Stomach (tissue), 9 donors: ENCODE results near the gene SMIM14. TPM values are rescaled to one million over a fixed set of nuclear protein-coding genes. Genes with fewer than 3 reads are reported as not detected.

Source experiments
- DNase-seq, 2 donors: peaks; one replicate each; pipeline versions ENCODE4 v3.0.0 to v3.0.0-alpha.2; 2013 to 2019
- H3K27ac ChIP-seq, 5 donors: fragments of 200-600 bp in 4 of 5; sonication (generic) in 4 of 5; one replicate each; pipeline ENCODE4 v1.5.1; 2013 to 2019; ENCODE audit warnings: mild to moderate bottlenecking in 1 of 5, moderate library complexity in 1 of 5
- H3K27me3 ChIP-seq, 3 donors: fragments of 200-600 bp; sonication (generic); one replicate each; pipeline ENCODE4 v1.5.1; 2017 to 2019; ENCODE audit warnings: mixed run types in 1 of 3
- H3K36me3 ChIP-seq, 4 donors: fragments of 200-600 bp; sonication (generic); 1 replicate in 3 of 4; 2 replicates in 1 of 4; pipeline ENCODE4 v1.5.1; 2016 to 2019
- H3K4me1 ChIP-seq, 4 donors: fragments of 200-600 bp; sonication (generic); one replicate each; pipeline ENCODE4 v1.5.1; 2016 to 2019
- H3K4me3 ChIP-seq, 4 donors: fragments of 200-600 bp; sonication (generic) in 3 of 4; one replicate each; pipeline ENCODE4 v1.5.1; 2016 to 2019; ENCODE audit warnings: mild to moderate bottlenecking in 1 of 4
- H3K9me3 ChIP-seq, 4 donors: fragments of 200-600 bp; sonication (generic); one replicate each; pipeline ENCODE4 v1.5.1; 2016 to 2019
- EP300 ChIP-seq: sonication (generic); formaldehyde crosslinking; IDR thresholded peaks from one replicate; pipeline ENCODE4 v1.6.1; 2017; ENCODE audit warnings: antibody characterized with exemption
- POLR2A ChIP-seq, 4 donors: fragments of 450-650 bp; IDR thresholded peaks; one replicate each; pipeline ENCODE4 v1.6.1; 2016; ENCODE audit warnings: antibody characterized with exemption in 4 of 4, control low read depth in 2 of 4, mild to moderate bottlenecking in 1 of 4, moderate library complexity in 1 of 4
- POLR2AphosphoS5 ChIP-seq, 3 donors: sonication (generic); formaldehyde crosslinking; IDR thresholded peaks; one replicate each; pipeline ENCODE4 v1.6.1; 2016; ENCODE audit warnings: antibody characterized with exemption in 3 of 3
- WGBS, 5 donors: extraction: QIAGEN DNeasy Blood & Tissue Kit in 3 of 5; methylation state at CpG; one replicate each; pipeline versions ENCODE4 v1.1.5 to v1.1.7; 2013 to 2018; 5-methylcytosine and 5-hydroxymethylcytosine counted together
- intact Hi-C: fragments of 100-400 bp; cut with DNase I; formaldehyde crosslinking; loops from one replicate; pipeline ENCODE4 v1.15.1; 2023; ENCODE audit warnings: low total_unique reads
- polyA plus RNA-seq, 3 donors: library from polyadenylated mRNA; stranded (reverse); fragments of 200-250 nt; gene quantifications; one replicate each; pipeline ENCODE4 v1.2.3, GENCODE V29; 2013
- total RNA-seq, 5 donors: library from RNA; depleted of rRNA; stranded (reverse); fragments of >200 nt; gene quantifications; one replicate each; pipeline versions ENCODE4 v1.1.0 to v1.2.3, GENCODE V29; 2014 to 2016
- TF ChIP-seq, protein P1 (sequence below), 7 experiments: fragments of 450-650 bp in 4 of 7; fragments of 200-600 bp in 3 of 7; sonication (generic) in 3 of 7; IDR thresholded peaks; one replicate each; pipeline ENCODE4 v1.5.1; 2016 to 2019; ENCODE audit warnings: antibody characterized with exemption in 7 of 7, control low read depth in 2 of 7, mild to moderate bottlenecking in 1 of 7
- donor health status: healthy with polysubstance abuse.
- donor health status: Bipolar disorder and iron deficiency.
- donor health status: healthy.

The SMIM14 gene
- total and polyA plus RNA-seq, 8 donors: 11.1 to 83.6 (median 32.7) TPM

- Histone ChIP-seq H3K4me1 (peaks cover 23 to 78% (median 44%) of the 10 kb centered on the region in 4 donors), H3K27ac (peak overlapping the region; percentile 23 to 83 (median 59)), H3K36me3 (peaks cover 0 to 19% (median 14%) of the 10 kb centered on the region in 4 donors), H3K27me3 (no peaks in the 10 kb centered on the region), H3K9me3 (no peaks in the 10 kb centered on the region), H3K4me3 (no peak overlapping the region)
- intact Hi-C loops: no loop called here
- TF ChIP-seq POLR2AphosphoS5 (IDR thresholded peaks at IDR 0.05): peak in 1 of 3 donors; percentile 56
- TF ChIP-seq POLR2A (IDR thresholded peaks at IDR 0.05): no peak
- peak in 1 of 2 donors; percentile 65 for DNase-seq
- WGBS, 5 donors: 82 to 85% (median 84%) methylated on average over 3 of the region's 3 CpGs
Observed at GRCh38 chr4:39614487-39615162, 24.0 kb downstream of the SMIM14 start.

GRCh38 chr4:39613093-39613656 is 25.5 kb downstream of the SMIM14 start:
- peaks cover 23 to 81% (median 44%) of the 10 kb centered on the region in 4 donors for H3K4me1 ChIP-seq
- no peak overlapping the region for H3K4me3 ChIP-seq
- DNase-seq: no peak
- H3K9me3 ChIP-seq: no peaks in the 10 kb centered on the region
- H3K27me3 ChIP-seq: no peaks in the 10 kb centered on the region
- peak overlapping the region in 4 of 5 donors; percentile 55 to 83 (median 69) for H3K27ac ChIP-seq
- 9 to 30% (median 17%) methylated on average over 2 of the region's 2 CpGs for WGBS, 5 donors
- intact Hi-C loops: no loop called here
- TF ChIP-seq, protein P1, sequence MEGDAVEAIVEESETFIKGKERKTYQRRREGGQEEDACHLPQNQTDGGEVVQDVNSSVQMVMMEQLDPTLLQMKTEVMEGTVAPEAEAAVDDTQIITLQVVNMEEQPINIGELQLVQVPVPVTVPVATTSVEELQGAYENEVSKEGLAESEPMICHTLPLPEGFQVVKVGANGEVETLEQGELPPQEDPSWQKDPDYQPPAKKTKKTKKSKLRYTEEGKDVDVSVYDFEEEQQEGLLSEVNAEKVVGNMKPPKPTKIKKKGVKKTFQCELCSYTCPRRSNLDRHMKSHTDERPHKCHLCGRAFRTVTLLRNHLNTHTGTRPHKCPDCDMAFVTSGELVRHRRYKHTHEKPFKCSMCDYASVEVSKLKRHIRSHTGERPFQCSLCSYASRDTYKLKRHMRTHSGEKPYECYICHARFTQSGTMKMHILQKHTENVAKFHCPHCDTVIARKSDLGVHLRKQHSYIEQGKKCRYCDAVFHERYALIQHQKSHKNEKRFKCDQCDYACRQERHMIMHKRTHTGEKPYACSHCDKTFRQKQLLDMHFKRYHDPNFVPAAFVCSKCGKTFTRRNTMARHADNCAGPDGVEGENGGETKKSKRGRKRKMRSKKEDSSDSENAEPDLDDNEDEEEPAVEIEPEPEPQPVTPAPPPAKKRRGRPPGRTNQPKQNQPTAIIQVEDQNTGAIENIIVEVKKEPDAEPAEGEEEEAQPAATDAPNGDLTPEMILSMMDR (IDR thresholded peaks at IDR 0.05): no peak
- TF ChIP-seq POLR2AphosphoS5 (IDR thresholded peaks at IDR 0.05): no peak
- peaks cover 0 to 28% (median 20%) of the 10 kb centered on the region in 4 donors for H3K36me3 ChIP-seq

DNA sequence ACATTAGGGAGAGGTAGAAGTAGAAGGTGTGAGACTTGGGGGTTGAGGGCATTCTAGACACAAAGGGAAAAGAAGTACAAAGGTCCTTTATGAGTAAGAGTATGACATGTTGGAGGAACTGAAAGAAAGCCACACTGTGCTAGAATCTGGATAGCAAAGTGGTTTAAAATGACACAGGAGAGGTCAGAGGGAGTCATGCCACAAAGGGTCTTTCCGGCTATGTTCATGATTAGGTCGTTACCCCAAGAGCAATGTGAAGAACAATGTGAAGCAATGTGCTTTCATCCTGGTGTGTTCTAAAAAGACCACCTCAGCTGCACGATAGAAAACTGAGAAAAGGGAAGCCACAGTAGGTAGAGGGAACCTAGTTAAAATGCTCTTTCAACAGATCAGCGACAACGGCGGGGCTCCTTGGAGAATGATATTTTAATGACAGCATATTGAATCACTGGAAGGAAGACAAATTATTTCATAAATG is 29.2 kb downstream of the SMIM14 start:
- WGBS, 5 donors: 69 to 82% (median 73%) methylated on average over 6 of the region's 6 CpGs
- no peak for TF ChIP-seq EP300
- TF ChIP-seq, protein P1 (IDR thresholded peaks at IDR 0.05): no peak
- TF ChIP-seq POLR2AphosphoS5 (IDR thresholded peaks at IDR 0.05): no peak
- TF ChIP-seq POLR2A (IDR thresholded peaks at IDR 0.05): no peak

DNA sequence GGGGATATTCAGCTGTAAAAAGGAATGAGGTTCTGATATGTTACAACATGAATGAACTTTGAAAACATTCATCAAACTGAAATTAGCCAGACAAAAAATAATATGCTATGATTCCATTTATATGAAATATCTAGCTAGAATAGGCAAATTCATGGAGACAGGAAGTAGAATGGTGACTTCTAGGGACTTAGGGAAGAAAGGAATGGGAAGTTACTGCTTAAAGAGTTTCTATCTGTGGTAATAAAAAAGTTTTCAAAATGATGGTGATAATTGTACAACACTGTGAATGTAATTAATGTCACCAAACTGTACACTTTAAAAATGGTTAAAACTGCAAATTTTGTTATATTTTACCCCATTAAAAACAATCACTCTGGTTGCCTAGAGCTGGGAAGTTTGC is 30.2 kb downstream of the SMIM14 start:
- TF ChIP-seq POLR2AphosphoS5 (IDR thresholded peaks at IDR 0.05) (no peak), EP300 (no peak), POLR2A (IDR thresholded peaks at IDR 0.05) (no peak)
- TF ChIP-seq, protein P1 (IDR thresholded peaks at IDR 0.05): no peak
- Histone ChIP-seq H3K4me1 (peaks cover 9 to 36% (median 14%) of the 10 kb centered on the region in 4 donors), H3K9me3 (no peaks in the 10 kb centered on the region), H3K36me3 (peaks cover 13 to 61% (median 43%) of the 10 kb centered on the region in 4 donors), H3K27me3 (no peaks in the 10 kb centered on the region), H3K27ac (no peak overlapping the region), H3K4me3 (no peak overlapping the region)
- no peak for DNase-seq
- intact Hi-C loops: no loop called here

More for the DNA sequence above, 29.2 kb downstream of the SMIM14 start:
- Histone ChIP-seq H3K4me1 (peaks cover 18 to 47% (median 24%) of the 10 kb centered on the region in 4 donors), H3K27ac (peak overlapping the region in 1 of 5 donors; percentile 56), H3K27me3 (no peaks in the 10 kb centered on the region), H3K9me3 (no peaks in the 10 kb centered on the region), H3K4me3 (no peak overlapping the region), H3K36me3 (peaks cover 4 to 51% (median 32%) of the 10 kb centered on the region in 4 donors)
- DNase-seq: peak in 1 of 2 donors; percentile 58
- intact Hi-C loops: no loop called here
